HG02981 (cell line): Measurements from ENCODE around the gene WASHC3.
"Not testable (repeated sequence)": the region's sequence is repeated elsewhere in the genome, so short reads cannot be mapped to it uniquely, and the experiment has no call there.

Source experiments
- ATAC-seq: cut with Tn5 transposase; IDR thresholded peaks from one replicate; pipeline ENCODE4 v1.9.1; 2021; ENCODE audit warnings: mild to moderate bottlenecking, moderate library complexity; ENCODE audit not compliant: unreplicated experiment

The WASHC3 gene

GRCh38 chr12:102051431-102051965 is 10.3 kb downstream of the WASHC3 start:
- ATAC-seq = peak; percentile 48

DNA sequence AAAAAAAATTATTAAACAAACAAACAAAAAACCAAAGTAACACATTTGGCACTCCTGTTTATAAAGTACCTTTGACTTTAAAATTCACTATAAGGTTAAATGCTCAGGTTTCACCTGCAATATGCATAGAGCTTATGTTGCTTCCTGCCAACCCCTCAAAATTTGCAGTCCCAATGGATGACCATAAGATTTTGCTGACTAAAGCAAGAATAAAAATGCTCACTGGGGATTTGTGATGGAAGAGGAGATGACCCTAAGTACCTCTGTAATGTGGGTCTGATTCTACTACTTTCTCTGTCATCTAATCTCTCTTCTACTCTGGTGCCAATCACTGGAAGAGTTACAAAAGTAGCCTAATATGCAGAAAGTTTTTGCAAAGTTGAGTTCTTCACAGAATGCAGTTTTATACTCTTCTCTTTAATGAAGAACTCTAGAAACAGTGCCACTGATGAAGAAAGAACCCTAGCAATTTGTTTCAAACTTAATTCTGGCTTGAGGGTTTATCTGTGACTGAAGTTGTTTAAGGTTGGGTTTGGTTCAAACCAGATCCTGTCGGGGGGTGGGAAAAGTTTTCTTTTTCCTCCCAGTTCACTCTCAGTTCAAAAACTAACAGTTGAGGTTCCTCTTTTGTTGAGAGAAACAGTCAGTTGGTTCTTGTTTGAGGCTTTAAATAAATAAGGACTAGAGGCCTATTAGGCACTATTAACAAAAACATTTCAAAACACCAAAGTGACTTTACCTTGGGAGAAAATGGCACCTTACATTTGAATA is 10.9 kb downstream of the WASHC3 start:
- ATAC-seq = no peak

DNA sequence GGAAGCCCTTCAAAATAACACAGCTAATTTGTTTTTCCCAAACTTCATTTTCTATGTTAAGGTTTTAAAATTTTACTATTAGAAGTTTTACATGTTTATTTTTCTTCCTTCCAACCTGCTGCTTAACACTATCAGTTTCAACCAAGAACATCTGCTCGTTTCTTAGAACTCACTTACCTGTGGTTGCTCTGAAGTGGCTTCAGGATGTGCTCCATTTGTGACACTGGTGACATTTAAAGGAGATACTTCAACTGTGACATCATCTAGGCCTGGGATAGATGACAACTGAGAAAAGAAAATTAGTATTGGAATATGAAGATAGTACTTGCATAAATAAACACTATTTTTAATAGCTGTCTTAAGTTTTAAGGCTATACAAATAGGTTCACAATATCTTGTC is 17.9 kb downstream of the WASHC3 start:
- ATAC-seq = peak; percentile 93

DNA sequence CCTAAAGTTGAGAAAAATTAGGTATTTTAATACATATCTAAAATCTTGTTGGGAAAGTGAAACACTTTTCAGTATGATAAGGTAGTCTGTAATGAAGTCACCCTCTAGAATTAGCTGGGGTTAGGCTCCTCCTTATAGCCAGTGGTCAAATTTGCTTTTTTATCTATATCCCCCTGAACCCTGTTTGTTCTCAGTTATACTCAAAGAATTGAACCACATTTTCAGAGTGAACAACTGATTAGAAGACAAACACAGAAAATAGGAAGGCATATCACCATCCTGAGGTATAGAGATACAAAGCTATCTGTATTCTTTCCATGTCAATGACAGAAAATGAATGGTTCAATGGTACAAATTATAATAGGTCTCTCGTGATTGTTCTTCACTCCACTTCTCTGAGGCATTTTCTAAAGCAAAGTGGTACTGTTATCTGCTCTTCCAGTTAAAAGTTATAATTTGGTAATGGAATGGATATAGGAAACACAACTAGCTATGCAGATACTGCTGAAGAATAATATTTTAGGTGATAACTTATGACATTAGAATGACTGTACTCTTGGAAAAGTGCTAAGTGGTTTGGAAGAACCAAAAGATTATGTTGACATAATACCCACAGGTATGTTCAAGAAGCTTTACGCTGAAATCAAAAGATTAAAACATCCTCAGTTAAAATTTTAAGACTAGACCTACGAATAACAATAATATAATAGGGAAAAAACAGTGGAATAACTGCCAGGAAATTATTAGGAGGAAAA is 27.6 kb downstream of the WASHC3 start:
- ATAC-seq = no peak

GRCh38 chr12:102031852-102032251 is 29.9 kb downstream of the WASHC3 start:
- ATAC-seq = no peak

DNA sequence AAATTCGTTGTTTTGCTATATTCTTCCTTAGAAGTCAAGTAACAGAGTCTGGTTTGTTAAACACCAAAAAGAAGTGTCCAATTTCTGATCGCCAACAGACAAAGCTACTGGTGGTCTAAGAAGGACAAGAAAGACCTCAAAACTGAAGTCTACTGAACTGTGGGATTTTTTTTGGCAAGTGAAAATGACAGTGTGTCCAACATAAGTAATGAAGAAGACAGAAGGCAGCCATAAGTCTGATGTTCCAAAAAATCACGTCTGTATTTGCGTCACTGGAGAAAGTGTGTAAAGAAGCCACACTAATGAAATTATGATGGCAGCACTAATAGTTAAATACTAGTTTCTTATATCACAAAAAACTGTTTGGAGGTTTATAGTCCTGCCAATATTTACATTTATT is 32.6 kb downstream of the WASHC3 start:
- no peak for ATAC-seq

DNA sequence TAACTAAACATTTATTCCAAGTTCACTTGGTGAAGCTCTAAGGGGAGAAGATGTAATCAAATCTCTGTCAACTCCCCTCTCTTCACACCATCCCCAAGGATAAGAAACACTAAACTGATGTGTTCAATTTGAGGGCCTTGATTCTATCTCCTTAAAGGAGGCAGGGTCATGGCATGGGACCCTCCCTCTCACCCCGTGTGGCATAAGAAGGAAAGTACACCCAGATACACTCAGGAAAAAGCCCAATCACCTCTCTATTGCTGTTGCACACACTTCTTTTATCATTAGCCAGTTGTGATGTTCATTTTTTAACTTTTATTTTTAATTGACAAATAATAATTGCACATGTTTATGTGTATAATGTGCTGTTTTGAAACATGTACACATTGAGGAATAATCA is 35.1 kb downstream of the WASHC3 start:
- no peak for ATAC-seq

DNA sequence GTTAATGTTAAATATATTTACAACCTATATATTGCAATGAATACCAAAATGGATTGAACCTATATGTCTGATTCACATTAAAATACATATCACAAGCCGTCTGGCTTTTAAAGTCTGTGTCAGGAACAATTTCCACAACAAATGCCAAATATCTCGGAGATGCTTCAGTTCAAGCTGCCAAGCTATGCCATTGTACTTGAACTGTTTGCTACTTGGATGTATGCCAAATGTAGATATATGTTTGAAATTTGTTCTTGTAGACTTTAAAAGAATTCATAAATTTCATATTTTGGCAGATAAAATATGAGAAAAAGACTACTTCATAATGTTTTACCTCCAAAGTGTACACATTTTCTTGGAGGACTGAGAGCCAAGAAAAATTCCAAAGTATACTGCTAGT is 37.0 kb downstream of the WASHC3 start:
- no peak for ATAC-seq

DNA sequence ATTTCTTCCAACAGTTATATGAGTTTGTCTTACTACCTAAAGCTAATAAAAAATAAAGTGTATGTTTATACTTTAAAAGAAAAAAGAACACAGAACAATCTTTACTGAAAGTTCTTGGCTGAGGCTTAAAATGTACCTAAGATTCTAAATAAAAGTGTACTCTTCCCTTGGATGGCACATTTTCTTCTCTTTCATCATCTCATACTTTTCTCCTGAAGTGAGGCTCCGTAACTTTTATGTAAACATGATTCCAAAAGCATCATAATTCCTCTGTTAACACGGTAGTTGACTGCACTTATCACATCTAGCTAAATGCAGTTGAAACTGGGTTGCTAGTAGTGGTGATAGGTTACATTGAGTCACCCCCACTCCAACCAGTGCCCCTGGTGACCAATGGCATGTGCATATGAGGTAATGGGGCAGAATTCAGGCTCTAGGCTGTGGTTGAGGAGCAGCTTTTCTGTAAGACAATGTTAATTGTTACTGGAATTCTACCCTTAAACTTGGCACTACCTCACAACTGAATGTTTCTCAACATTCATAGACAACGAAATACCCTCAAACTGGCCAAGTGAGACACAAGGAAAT is 38.4 kb downstream of the WASHC3 start:
- ATAC-seq = no peak

DNA sequence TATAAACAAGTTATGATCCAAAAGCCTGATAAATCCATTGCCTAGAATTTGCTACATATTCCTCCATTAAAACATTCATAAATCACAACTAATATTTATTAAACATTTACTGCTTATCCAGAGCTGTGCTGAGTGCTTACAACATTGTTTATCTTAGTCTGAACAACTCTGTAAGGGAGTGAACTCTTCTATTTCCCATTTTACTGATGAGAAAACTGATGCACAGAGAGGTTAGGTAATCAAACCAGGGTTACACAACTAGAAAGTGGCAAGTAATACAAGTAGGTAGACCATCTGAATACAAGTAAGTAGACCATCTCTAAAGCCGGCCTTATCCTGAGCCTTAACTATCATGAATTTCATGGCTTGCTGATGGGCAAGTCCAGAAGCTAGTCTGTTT is 39.5 kb downstream of the WASHC3 start:
- no peak for ATAC-seq

DNA sequence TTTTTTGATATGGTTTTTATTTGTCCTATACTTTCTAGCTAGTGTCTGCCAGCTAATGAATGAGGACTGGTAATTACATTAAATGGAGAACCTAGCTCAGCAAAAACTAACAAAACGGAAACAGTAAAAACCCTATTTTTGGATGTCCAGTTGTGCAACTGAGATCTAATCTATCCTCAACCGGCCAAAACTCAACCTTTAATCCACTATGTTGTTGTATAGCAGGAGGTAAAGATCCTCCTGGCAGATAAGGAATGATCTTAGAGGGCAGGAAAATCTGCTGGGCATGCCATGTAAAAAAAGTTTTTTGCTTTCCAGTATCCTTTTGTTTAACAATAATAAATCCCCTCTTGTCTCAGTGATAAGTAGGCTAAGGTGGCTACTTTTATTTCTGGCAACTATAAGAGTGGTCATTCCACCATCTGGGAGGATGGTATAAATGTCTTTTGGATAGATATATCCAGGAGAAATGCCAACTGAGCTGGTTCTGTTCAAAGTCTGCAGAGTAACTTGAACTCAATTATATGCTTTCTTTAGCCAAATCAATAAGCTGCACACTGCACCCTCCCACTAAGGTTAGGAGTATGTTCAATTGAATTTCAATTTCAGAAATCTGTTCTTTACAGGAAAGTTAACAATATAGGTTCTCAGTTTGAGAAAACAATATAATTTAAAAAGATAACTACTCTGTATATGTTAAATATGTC is 40.1 kb downstream of the WASHC3 start:
- ATAC-seq = no peak

DNA sequence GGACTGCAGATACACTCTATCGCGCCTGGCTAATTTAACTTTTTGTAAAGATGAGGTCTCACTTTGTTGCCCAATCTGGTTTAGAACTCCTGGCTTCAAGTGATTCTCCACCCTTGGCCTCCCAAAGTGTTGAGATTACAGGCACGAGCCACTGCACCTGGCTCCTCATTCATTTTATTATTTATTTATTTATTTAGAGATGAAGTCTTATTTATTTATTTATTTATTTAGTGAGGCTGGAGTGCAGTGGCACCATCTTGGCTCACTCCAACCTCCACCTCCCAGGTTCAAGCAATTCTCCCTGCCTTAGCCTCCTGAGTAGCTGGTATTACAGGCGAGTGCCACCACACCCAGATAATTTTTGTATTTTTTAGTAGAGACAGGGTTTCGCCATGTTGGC is 43.2 kb downstream of the WASHC3 start:
- ATAC-seq = not testable (repeated sequence)

- ATAC-seq = no peak
Observed at GRCh38 chr12:102016472-102016871, 45.3 kb downstream of the WASHC3 start.

DNA sequence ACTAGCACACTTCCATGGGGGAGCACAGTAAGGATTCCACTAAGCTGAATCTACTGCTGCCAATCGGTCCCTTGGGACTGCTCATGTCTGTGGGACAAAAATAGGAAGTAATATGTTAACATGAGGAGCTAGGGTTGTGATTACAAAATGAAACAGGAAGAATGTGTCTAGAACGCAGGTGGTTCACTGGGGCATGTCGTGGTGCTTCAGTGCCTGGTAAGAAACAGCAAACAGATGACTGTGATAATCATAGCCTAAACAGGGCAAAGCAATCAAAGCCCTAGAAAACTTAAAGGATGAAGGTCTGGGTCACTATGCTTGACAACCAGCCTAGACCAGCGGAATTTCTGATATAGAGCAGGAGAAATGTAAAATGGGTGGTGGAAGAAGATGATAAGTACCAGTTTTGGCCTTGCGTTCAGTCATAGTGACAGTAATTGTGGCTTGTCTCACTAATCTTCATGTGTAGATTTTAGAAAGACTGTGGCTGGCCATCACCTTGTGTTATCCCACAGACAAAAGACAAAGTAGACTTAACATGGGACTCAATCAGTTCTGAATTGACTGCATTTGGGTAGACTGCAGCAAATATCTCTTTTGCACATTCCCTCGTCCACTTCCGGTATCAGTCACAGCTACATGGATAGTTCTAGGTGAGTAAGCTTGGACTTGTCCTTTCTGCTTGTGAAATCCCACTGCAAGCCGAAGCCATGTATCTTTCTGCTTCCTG is 51.4 kb downstream of the WASHC3 start:
- peak; percentile 90 for ATAC-seq

DNA sequence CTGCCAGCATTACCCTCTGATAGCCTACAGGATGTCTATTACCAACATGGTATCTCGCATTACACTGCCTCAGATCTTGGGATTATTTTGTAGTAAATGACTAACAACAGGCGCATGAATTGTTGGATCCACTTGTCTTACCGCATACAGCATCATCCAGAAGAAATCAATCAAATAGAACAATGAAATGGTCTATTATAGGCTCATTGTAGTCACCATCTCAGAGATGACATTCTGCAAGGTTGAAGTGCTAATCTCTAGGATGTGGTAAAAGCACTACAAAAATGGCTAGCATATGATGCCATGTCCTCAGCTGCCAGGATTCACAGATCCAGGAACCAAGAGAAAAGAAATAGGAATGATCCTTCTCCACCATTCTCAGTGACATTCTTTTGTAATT is 52.0 kb downstream of the WASHC3 start:
- ATAC-seq = peak; percentile 2

DNA sequence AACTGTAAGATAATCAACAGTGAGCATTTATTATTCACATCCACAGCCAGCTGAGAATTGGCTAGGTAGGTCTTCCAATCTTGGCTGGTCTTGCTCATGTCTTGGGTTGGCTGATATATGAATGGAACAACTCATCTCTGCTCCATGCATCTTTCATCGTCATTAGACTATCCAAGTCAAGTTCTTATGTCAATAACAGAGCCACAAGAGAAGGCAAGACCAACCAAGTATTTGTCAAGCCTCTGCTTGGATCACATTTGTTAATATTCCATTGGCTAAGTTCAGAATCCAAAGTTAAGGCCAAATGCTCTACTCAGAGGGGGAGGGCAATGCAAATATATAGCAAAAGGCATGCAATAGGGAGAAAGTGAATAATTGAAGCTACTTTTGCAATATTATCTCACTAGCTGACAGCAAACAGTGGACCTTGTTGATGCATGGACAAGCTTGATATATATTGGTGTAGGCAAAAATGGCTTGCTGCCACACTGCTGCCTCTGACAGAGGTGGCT is 53.1 kb downstream of the WASHC3 start:
- ATAC-seq = no peak

- ATAC-seq = no peak
Observed at GRCh38 chr12:102005256-102005655, 56.5 kb downstream of the WASHC3 start.

DNA sequence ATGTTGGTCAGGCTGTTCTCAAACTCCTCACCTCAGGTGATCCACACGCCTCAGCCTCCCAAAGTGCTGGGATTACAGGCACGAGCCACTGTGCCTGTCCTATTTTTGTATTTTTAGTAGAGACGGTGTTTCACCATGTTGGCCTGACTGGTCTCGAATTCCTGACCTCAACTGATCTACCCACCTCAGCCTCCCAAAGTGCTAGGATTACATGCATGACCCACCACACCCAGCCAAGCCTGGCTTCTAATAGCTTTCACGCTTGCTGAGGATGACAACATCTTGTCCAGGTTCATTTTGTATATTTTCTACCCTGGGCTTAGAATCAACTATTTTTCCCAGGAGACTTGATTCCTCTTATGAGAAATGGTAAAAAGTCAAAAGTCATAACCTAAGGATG is 64.7 kb downstream of the WASHC3 start:
- ATAC-seq = no peak

DNA sequence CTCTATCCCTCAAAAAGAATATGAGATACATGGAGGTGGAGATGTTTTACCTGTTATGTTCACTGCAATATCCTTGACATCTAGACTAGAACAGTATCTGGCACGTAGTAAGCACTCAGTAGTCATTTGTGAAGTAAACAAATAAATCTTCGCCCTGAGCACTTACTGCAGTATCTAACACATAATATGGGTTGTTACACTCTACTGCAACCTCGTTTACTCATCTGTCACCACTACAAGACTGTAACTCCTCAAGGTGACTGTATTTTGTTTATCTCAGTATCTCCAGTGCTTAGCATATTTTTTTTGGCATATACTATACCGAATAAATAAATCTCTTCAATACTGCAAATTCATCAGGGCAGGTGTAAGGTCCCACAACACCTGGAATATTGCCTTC is 66.1 kb downstream of the WASHC3 start:
- no peak for ATAC-seq

DNA sequence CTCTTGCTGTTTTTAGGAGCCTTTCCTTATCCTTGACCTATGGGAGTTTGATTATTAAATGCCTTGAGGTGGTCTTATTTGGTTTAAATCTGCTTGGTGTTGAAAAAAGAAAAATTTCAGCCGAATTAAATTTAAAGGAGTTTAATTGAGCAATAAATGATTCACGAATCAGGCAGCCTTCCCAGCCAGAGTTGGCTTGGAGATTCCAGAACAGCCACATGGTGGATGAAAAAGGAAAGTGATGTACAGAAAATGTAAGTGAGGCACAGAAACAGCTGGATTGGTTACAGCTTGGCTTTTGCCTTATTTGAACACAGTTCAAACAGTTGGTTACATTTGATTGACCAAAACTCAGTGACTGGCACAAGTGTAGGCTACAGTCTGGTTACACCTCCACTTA is 69.7 kb downstream of the WASHC3 start:
- ATAC-seq = no peak
